SK-N-SH (cell line): ENCODE data around the gene MLLT10. TPM values are rescaled to one million over a fixed set of nuclear protein-coding genes. Genes with fewer than 3 reads are reported as not detected.

Experiments used
- polyA plus RNA-seq, 3 experiments: library from polyadenylated mRNA; depleted of rRNA; stranded (reverse); fragments of >200 nt; gene quantifications; 2 replicates each; pipeline ENCODE4 v1.2.3, GENCODE V29; 2012
- small RNA-seq, 7 experiments: library from RNA; depleted of rRNA; stranded (forward); fragments of <200 nt; gene quantifications; one replicate each; pipeline ENCODE3, GENCODE V24; 2012

The MLLT10 gene
- polyA plus RNA-seq, 1 of the 3 experiments (the other 2 are of a cell fraction), result 26.0 TPM

Small RNA genes lying within 50 kb of the gene (small RNA-seq; reads per million reads assigned to genes)
- gene MIR1915 (0 to 1.0 (median 0) reads per million in 7 experiments), gene RN7SKP219 (0 reads per million in 7 experiments), gene RNU6-1141P (1.0 to 22.1 (median 10.8) reads per million in 7 experiments), gene RNU6-306P (0 reads per million in 7 experiments)

Other genes starting within 250 kb of the MLLT10 start
- gene SKIDA1, start 8.6 kb upstream of the MLLT10 start, polyA plus RNA-seq (2012; rRNA removed), result 0.38 and 0.47 TPM in 2 replicates